ENCODE data around the gene VSTM4. TPM values are rescaled to one million over a fixed set of nuclear protein-coding genes. Genes with fewer than 3 reads are reported as not detected.

The VSTM4 gene
- total RNA-seq, 4 donors from 2014 or later = 4.0 to 6.0 (median 4.6) TPM

DNA sequence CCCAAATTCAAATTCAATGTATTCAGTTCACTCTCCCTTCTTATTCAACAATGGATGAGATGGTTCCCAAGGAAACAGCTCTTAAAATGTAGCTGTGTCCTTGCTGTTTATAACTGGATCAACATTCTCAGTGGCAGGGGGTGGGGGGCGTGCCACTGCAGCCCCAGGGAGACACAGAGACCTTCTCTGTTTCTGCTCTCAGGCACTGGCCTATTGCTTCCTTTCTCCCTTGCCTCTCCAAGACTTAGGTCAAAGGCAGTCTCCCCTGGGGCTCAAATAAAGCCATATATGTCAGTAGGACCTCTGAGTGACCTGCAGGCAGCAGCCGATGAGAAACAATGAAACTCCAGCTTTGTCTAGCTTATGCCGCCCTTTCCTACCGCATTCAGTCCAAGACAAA lies 20.7 kb downstream of the VSTM4 start:
- no peak for DNase-seq (ENCODE audit: low spot score in 2 of 2)
- Histone ChIP-seq H3K9me3 (no peaks in the 10 kb centered on the region), H3K27me3 (no peaks in the 10 kb centered on the region), H3K4me1 (peaks cover 11% of the 10 kb centered on the region), H3K36me3 (no peaks in the 10 kb centered on the region), H3K27ac (no peak overlapping the region), H3K4me3 (no peak overlapping the region)
- TF ChIP-seq POLR2A (IDR thresholded peaks at IDR 0.05) (no peak), EP300 (IDR thresholded peaks at IDR 0.05) (no peak), POLR2AphosphoS5 (IDR thresholded peaks at IDR 0.05) (no peak)
- TF ChIP-seq, protein P1, sequence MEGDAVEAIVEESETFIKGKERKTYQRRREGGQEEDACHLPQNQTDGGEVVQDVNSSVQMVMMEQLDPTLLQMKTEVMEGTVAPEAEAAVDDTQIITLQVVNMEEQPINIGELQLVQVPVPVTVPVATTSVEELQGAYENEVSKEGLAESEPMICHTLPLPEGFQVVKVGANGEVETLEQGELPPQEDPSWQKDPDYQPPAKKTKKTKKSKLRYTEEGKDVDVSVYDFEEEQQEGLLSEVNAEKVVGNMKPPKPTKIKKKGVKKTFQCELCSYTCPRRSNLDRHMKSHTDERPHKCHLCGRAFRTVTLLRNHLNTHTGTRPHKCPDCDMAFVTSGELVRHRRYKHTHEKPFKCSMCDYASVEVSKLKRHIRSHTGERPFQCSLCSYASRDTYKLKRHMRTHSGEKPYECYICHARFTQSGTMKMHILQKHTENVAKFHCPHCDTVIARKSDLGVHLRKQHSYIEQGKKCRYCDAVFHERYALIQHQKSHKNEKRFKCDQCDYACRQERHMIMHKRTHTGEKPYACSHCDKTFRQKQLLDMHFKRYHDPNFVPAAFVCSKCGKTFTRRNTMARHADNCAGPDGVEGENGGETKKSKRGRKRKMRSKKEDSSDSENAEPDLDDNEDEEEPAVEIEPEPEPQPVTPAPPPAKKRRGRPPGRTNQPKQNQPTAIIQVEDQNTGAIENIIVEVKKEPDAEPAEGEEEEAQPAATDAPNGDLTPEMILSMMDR (IDR thresholded peaks at IDR 0.05) = no peak
- 73% methylated on average over 4 of the region's 4 CpGs for WGBS

DNA sequence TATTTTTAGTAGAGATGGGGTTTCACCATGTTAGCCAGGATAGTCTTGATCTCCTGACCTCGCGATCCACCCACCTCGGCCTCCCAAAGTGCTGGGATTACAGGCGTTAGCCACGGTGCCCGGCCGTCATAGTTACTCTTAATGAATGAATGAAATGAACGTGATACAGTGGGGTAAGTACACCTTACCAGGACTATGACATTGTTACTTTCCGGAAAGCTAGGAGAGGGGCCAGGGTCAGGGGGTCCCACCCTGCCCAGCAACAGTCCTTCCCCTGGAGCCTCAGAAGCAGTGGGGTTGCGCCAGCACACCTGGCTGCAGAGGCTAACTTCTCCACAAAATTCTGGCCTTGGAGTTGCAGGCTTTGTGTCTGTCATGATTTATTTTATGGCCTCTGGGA lies 21.4 kb downstream of the VSTM4 start:
- H3K27ac ChIP-seq = no peak overlapping the region
- H3K4me3 ChIP-seq = no peak overlapping the region
- DNase-seq (ENCODE audit: low spot score in 2 of 2) = no peak
- TF ChIP-seq POLR2A (IDR thresholded peaks at IDR 0.05) (no peak), EP300 (IDR thresholded peaks at IDR 0.05) (no peak), POLR2AphosphoS5 (IDR thresholded peaks at IDR 0.05) (no peak)
- TF ChIP-seq, protein P1 (IDR thresholded peaks at IDR 0.05) = no peak
- H3K4me1 ChIP-seq = peaks cover 12% of the 10 kb centered on the region
- no peaks in the 10 kb centered on the region for H3K9me3 ChIP-seq
- WGBS = 97% methylated on average over 10 of the region's 10 CpGs
- no peaks in the 10 kb centered on the region for H3K27me3 ChIP-seq
- H3K36me3 ChIP-seq = no peaks in the 10 kb centered on the region

DNA sequence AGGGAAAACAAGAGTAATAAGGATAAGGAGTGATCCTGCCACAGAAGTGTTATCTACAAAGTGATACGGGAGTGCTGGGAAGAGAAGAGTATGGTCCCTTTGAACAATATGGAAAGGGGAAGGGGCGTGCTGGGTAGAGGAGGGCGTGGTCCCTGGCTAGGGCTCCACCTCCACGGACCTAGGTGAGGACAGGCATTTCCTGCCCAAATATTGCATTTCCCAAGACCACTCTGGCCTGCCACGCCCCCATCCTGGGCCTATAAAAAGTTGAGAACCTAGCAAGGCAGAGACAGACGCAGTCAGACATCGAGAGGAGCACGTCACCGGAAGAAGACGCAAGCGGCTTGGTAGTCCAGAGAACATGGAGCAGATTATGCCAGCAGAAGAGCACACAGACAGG lies 22.8 kb downstream of the VSTM4 start:
- TF ChIP-seq POLR2AphosphoS5 (IDR thresholded peaks at IDR 0.05) (no peak), POLR2A (IDR thresholded peaks at IDR 0.05) (no peak), EP300 (IDR thresholded peaks at IDR 0.05) (no peak)
- TF ChIP-seq, protein P1 (IDR thresholded peaks at IDR 0.05) = no peak
- WGBS = 93% methylated on average over 11 of the region's 11 CpGs

DNA sequence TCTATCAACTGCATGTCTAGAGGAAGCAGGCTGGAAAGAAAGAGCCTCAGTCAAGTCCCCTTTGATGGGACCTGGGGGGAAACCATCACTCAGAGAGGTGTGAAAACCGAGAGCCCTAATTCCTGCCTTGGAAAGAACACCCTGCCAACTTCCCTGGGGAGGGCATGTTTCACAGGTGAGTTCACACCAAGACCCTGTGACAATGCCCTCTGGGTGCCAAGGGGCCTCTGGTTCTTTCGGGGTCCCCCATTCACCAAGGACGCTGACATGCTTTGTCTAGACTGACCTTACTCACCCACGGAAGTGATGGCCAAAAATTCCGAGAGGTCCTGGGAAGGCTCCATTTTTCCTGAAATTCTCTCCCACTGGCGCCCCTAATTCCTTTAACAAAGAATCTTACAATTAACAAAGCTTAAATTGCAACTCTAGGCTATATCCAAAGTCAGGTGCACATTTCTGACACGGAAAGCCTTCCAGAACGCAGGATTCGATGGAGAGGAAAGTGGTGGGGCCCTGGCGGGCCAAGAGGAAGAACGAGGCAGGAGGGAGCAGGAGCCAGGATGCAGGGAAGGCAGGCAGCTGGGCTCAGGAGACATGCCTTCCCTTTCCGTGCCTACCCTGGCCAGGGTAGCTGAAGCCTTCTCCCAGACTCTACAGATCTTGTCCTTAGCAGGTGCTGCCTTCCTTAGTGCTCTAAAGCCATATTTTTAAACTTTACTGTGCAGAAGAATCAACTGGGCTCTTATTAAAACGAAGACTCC lies 23.7 kb downstream of the VSTM4 start:
- no peak for DNase-seq (ENCODE audit: low spot score in 2 of 2)
- Histone ChIP-seq H3K36me3 (no peaks in the 10 kb centered on the region), H3K27ac (no peak overlapping the region), H3K27me3 (no peaks in the 10 kb centered on the region), H3K9me3 (no peaks in the 10 kb centered on the region), H3K4me3 (no peak overlapping the region), H3K4me1 (peaks cover 12% of the 10 kb centered on the region)
- TF ChIP-seq POLR2AphosphoS5 (IDR thresholded peaks at IDR 0.05) = no peak
- WGBS = 94% methylated on average over 13 of the region's 13 CpGs

More for the DNA sequence above, 22.8 kb downstream of the VSTM4 start:
- peaks cover 12% of the 10 kb centered on the region for H3K4me1 ChIP-seq
- H3K27ac ChIP-seq = no peak overlapping the region
- no peak for DNase-seq (ENCODE audit: low spot score in 2 of 2)
- no peak overlapping the region for H3K4me3 ChIP-seq
- no peaks in the 10 kb centered on the region for H3K36me3 ChIP-seq
- H3K9me3 ChIP-seq = no peaks in the 10 kb centered on the region
- H3K27me3 ChIP-seq = no peaks in the 10 kb centered on the region

DNA sequence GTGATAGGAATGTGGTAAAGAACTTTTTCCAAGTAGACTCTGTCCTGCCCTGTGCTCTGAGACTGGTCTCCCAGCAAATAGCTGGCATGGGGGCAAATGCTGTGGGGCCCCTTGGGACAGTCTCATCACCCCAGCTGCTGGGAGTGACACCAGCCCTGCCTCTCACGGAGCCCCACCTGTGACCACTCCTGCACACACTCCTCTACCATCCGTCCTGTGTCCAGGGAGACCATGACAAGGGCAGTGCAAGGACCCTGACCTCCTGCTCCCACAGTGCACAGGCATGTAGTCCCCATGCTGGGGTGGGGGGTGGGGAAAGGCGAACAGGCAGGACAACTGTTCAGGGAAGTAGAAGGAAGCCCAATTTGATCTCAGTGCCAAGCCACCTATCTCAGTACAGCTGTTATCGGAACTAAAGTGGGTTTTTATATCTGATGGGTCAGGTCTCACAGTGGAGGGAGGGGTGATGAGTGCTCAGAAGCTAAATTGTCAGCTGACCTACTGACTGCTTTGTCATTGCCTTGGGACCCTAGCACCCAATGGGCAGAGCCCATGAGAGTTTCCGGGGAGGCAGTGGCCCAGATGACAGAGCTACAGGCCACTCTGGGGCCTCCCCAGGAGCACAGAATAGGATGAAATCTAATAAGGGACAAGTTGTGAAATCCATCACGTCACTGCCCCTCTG lies 24.5 kb downstream of the VSTM4 start:
- no peak overlapping the region for H3K27ac ChIP-seq
- TF ChIP-seq, protein P1 (IDR thresholded peaks at IDR 0.05) = no peak
- no peak for TF ChIP-seq EP300 (IDR thresholded peaks at IDR 0.05)
- no peak for TF ChIP-seq POLR2AphosphoS5 (IDR thresholded peaks at IDR 0.05)
- TF ChIP-seq POLR2A (IDR thresholded peaks at IDR 0.05) = no peak

More for the DNA sequence above, 24.5 kb downstream of the VSTM4 start:
- 94% methylated on average over 3 of the region's 6 CpGs for WGBS
- DNase-seq (ENCODE audit: low spot score in 2 of 2) = no peak
- Histone ChIP-seq H3K4me3 (no peak overlapping the region), H3K36me3 (no peaks in the 10 kb centered on the region), H3K9me3 (no peaks in the 10 kb centered on the region), H3K4me1 (peaks cover 12% of the 10 kb centered on the region), H3K27me3 (no peaks in the 10 kb centered on the region)

Measured in suprapubic skin (tissue), 4 donors.